A549 (cell line): ENCODE data around the gene LSM3. TPM values are rescaled to one million over a fixed set of nuclear protein-coding genes. Genes with fewer than 3 reads are reported as not detected.

ENCODE experiments used
- ATAC-seq, 2 experiments: fragments of 200-7000 bp in 1 of 2; fragments of >200 bp in 1 of 2; cut with Nextera tagmentation in 1 of 2; cut with Tn5 transposase in 1 of 2; 3 replicates each; pipeline versions ENCODE4 v1.8.0 to v1.9.1; 2018 to 2020; ENCODE audit warnings: mild to moderate bottlenecking in 1 of 2, moderate library complexity in 1 of 2
- CTCF ChIA-PET: fragments of 300-600 bp; sonication (Branson Sonifier 250); formaldehyde crosslinking; extraction: SDS; loops from one replicate; lab custom pipeline; 2021; ENCODE audit warnings: antibody characterized with exemption, inconsistent platforms; lab: Yijun Ruan, JAX
- POLR2A ChIA-PET: fragments of 350-600 bp; formaldehyde crosslinking; extraction: SDS; loops from one replicate; lab custom pipeline; 2021; ENCODE audit warnings: antibody characterized with exemption, inconsistent platforms; lab: Yijun Ruan, JAX
- DNase-seq, 2 experiments: peaks; one replicate each; pipeline versions ENCODE4 v3.0.0 to v3.0.0-alpha.2; 2011 to 2016; ENCODE audit warnings: low read depth in 1 of 2, low spot score in 1 of 2
- FAIRE-seq: peaks from 2 replicates; lab custom pipeline; 2011; peaks lifted over from hg19 to GRCh38; lab: Jason Lieb, UNC
- H3K27ac ChIP-seq, 2 experiments: fragments of >200 bp; sonication (Bioruptor Twin); formaldehyde crosslinking; 3 replicates each; pipeline ENCODE4 v1.5.1; 2016 to 2017
- H3K4me1 ChIP-seq: fragments of >200 bp; sonication (Bioruptor Twin); formaldehyde crosslinking; 3 replicates; pipeline ENCODE4 v1.6.1; 2016
- H3K4me2 ChIP-seq: fragments of >200 bp; sonication (Bioruptor Twin); formaldehyde crosslinking; 3 replicates; pipeline ENCODE4 v1.6.1; 2016
- H3K4me3 ChIP-seq: fragments of >200 bp; sonication (Bioruptor Twin); formaldehyde crosslinking; 3 replicates; pipeline ENCODE4 v1.5.1; 2016
- H3K9me3 ChIP-seq: fragments of >200 bp; sonication (Bioruptor Twin); formaldehyde crosslinking; 3 replicates; pipeline ENCODE4 v1.6.1; 2016
- CBX2 ChIP-seq: fragments of 200-600 bp; sonication (generic); IDR thresholded peaks from 2 replicates; pipeline ENCODE4 v1.6.1; 2016; ENCODE audit warnings: low read depth, mild to moderate bottlenecking, borderline replicate concordance
- CHD4 ChIP-seq: fragments of 200-600 bp; sonication (generic); IDR thresholded peaks from 2 replicates; pipeline ENCODE4 v1.6.1; 2016; ENCODE audit warnings: antibody characterized with exemption, mild to moderate bottlenecking, borderline replicate concordance
- CTCF ChIP-seq: fragments of >200 bp; sonication (Bioruptor Twin); formaldehyde crosslinking; IDR thresholded peaks from 3 replicates; pipeline ENCODE4 v1.5.1; 2016
- E2F6 ChIP-seq: IDR thresholded peaks from 2 replicates; pipeline ENCODE4 v1.6.1; 2012; ENCODE audit warnings: low read depth, borderline replicate concordance
- ESRRA ChIP-seq: fragments of 150-350 bp; IDR thresholded peaks from 2 replicates; pipeline ENCODE4 v1.6.1; 2014; ENCODE audit warnings: mild to moderate bottlenecking, low read length, borderline replicate concordance
- FOSL2 ChIP-seq, 2 experiments: fragments of 450-650 bp in 1 of 2; fragments of >200 bp in 1 of 2; sonication (Bioruptor Twin) in 1 of 2; formaldehyde crosslinking; IDR thresholded peaks; 2 replicates each; pipeline versions ENCODE4 v1.5.0 to v1.6.1; 2016 to 2020; ENCODE audit warnings: mild to moderate bottlenecking in 1 of 2, moderate library complexity in 1 of 2
- HOXA7 ChIP-seq: fragments of 250-450 bp; sonication (Bioruptor Pico); IDR thresholded peaks from 2 replicates; pipeline ENCODE4 v1.5.0; 2020; ENCODE audit warnings: mild to moderate bottlenecking, moderate library complexity
- KDM1A ChIP-seq: fragments of 200-600 bp; sonication (generic); IDR thresholded peaks from 2 replicates; pipeline ENCODE4 v1.6.1; 2016; ENCODE audit warnings: low read depth, mild to moderate bottlenecking
- KDM5A ChIP-seq: fragments of 200-600 bp; sonication (generic); IDR thresholded peaks from 2 replicates; pipeline ENCODE4 v1.6.1; 2016; ENCODE audit warnings: antibody characterized with exemption, mild to moderate bottlenecking
- MAFK ChIP-seq: fragments of 450-650 bp; IDR thresholded peaks from 2 replicates; pipeline ENCODE4 v1.6.1; 2014; ENCODE audit not compliant: partially characterized antibody
- NPAS2 ChIP-seq: fragments of 250-450 bp; sonication (Bioruptor Pico); IDR thresholded peaks from 2 replicates; pipeline ENCODE4 v1.8.0; 2022; ENCODE audit warnings: mild to moderate bottlenecking, moderate library complexity, borderline replicate concordance
- PHF8 ChIP-seq: fragments of 200-600 bp; sonication (generic); IDR thresholded peaks from 2 replicates; pipeline ENCODE4 v1.6.1; 2016; ENCODE audit warnings: low read depth, mild to moderate bottlenecking, antibody characterized with exemption, moderate library complexity, borderline replicate concordance
- RAD21 ChIP-seq, 2 experiments: fragments of >200 bp in 1 of 2; sonication (Bioruptor Twin) in 1 of 2; formaldehyde crosslinking in 1 of 2; IDR thresholded peaks in 1 of 2; conservative IDR thresholded peaks in 1 of 2; 2 replicates in 1 of 2; 3 replicates in 1 of 2; pipeline ENCODE4 v1.6.1; 2012 to 2018; ENCODE audit warnings: inconsistent platforms in 1 of 2
- REST ChIP-seq: fragments of 200-600 bp; sonication (generic); IDR thresholded peaks from 2 replicates; pipeline ENCODE4 v1.6.1; 2016; ENCODE audit warnings: antibody characterized with exemption, mild to moderate bottlenecking, moderate library complexity
- TFCP2L1 ChIP-seq: fragments of 250-450 bp; sonication (Bioruptor Pico); IDR thresholded peaks from 2 replicates; pipeline ENCODE4 v1.5.0; 2021; ENCODE audit warnings: mild to moderate bottlenecking
- USF2 ChIP-seq: fragments of 450-650 bp; IDR thresholded peaks from 2 replicates; pipeline ENCODE4 v1.6.1; 2014; ENCODE audit warnings: antibody characterized with exemption
- WGBS: methylation state at CpG from one replicate; pipeline ENCODE4 v1.1.6; 2017; ENCODE audit errors: missing lambda C conversion rate; 5-methylcytosine and 5-hydroxymethylcytosine counted together
- polyA plus RNA-seq, 4 experiments: library from polyadenylated mRNA; depleted of rRNA in 3 of 4; stranded (reverse); fragments of >200 nt; fragmentation: RNase III in 1 of 4; extraction: RNeasy Plus Mini Kit Qiagen cat#74134 plus additional on column Dnase treatment in 1 of 4; gene quantifications; 2 replicates in 3 of 4; 3 replicates in 1 of 4; pipeline ENCODE4 v1.2.3, GENCODE V29; 2011 to 2017

Gene LSM3
- polyA plus RNA-seq, 2 of the 4 experiments (the other 2 are of a cell fraction), result 23.9 to 32.0 TPM

- 6% methylated on average over 1 of the region's 1 CpG for WGBS
- ChIA-PET CTCF (interaction anchor here (0.8 to 1.6 kb wide), 3 partner anchors 10 to 287 kb away, joined by 3 to 8 read pairs (median 4); no protein-coding TSS in a partner anchor), POLR2A (no interaction called here)
- H3K4me3 ChIP-seq, result no peak overlapping the region
- FAIRE-seq (no peak), DNase-seq (no peak), ATAC-seq (no peak)
- peaks cover 27% of the 10 kb centered on the region for H3K9me3 ChIP-seq
- H3K4me1 ChIP-seq, result no peaks in the 10 kb centered on the region
- no peak for TF ChIP-seq KDM5A
- no peak for TF ChIP-seq FOSL2 (IDR thresholded peaks at IDR 0.05)
- peak; percentile 23; the same call in 1 of the 2 replicates for TF ChIP-seq FOSL2 (CRISPR knock-in tag; IDR thresholded peaks at IDR 0.05)
- TF ChIP-seq CHD4, result no peak
- TF ChIP-seq MAFK, result no peak
- TF ChIP-seq USF2, result no peak
- no peak for TF ChIP-seq PHF8
- H3K4me2 ChIP-seq, result no peak overlapping the region
- H3K27ac ChIP-seq, result no peak overlapping the region
These were observed 43.8 kb downstream of the LSM3 start for GRCh38 chr3:14222457-14222856.

GRCh38 chr3:14222900-14223594 lies 44.4 kb downstream of the LSM3 start:
- ChIA-PET POLR2A (no interaction called here), CTCF (interaction anchor here (0.8 to 1.6 kb wide), 3 partner anchors 9 to 286 kb away, joined by 3 to 8 read pairs (median 4); no protein-coding TSS in a partner anchor)
- WGBS, result 54% methylated on average over 3 of the region's 3 CpGs
- H3K4me3 ChIP-seq, result no peak overlapping the region
- TF ChIP-seq ESRRA (no peak), REST (no peak), E2F6 (no peak), TFCP2L1 (CRISPR knock-in tag) (no peak), KDM1A (no peak), NPAS2 (CRISPR knock-in tag) (no peak), CTCF (no peak), RAD21 (conservative IDR thresholded peaks at IDR 0.05 in 1 of 2, IDR thresholded peaks at IDR 0.05 in 1 of 2) (no peak), CBX2 (no peak), HOXA7 (CRISPR knock-in tag) (no peak)
- no peak for ATAC-seq
- no peaks in the 10 kb centered on the region for H3K4me1 ChIP-seq
- no peak for FAIRE-seq
- H3K9me3 ChIP-seq, result peaks cover 27% of the 10 kb centered on the region
- H3K4me2 ChIP-seq, result no peak overlapping the region
- no peak overlapping the region for H3K27ac ChIP-seq
- no peak for DNase-seq
